Measurements from ENCODE around the gene C19orf81.

Gene C19orf81

DNA sequence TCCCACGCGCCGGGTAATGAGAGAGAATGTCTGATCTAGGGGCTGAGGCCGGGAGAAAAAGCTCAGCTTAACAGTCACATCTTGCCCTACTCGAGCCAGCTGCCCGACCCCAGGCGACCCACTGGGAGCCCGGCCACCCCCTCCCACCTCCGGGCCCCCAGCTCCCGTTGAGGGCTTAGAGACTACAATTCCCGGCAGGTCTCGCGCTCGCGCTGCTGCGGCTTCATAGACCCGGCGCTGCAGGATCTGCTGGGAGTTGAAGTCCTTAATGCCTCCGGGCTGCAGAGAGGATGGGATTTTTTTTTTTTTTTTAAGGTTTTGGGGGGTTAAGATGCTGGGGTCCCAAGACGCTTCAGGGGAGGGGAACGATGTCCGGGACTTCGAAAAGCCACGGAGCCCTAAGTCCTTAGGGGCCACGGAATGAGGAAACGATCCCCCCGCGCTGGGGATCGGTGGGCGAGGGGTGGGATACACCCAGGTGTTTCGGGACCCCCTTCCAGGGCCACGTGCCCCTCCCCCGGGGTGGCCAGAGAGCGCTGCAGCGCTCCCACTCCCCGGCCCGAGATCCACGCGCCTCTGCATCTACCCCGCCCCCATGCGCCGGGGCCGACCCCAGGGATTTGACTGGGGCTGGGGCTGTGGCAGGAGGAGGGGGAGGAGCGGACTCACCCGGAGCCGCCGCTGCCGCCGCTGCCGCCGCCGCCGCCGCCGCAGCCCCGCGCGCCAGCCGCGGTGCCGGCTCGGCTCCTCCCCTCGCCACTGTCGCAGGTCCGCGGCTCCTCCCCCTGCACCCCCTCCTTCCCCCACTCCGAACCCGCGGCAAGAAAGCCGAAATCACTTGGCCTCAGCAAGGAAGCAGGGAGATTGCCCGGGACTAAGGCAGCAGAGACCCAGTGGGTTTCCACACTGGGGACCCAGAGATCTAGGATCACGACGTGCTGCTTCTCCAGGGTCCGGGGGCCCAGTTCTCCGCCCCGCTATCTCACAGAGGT, 9.8 kb upstream of the C19orf81 start, which contains the start of gene SYT3:
Gene SYT3, minus strand, starts transcription at position 761 of the 992 bp plus-strand sequence. CDS start 2,470 bp downstream, outside the sequence.
- peaks cover 13% of the 10 kb centered on the region for H3K27me3 ChIP-seq (ENCODE audit: low read depth)
- peak within 1 kb of the TSS; percentile 46 for H3K4me3 ChIP-seq
- no peaks in the 10 kb centered on the region; the same call in 1 of the 2 replicates for H3K9me3 ChIP-seq
- no peaks in the 10 kb centered on the region for H3K4me1 ChIP-seq
- DNase-seq (ENCODE audit: low spot score in 2 of 2): peak; percentile 64 to 78
- in situ Hi-C loops (cut with MboI; ENCODE audit: low sequenced_read_pairs): no loop called here
- no peaks in the 10 kb centered on the region for H3K36me3 ChIP-seq (replicated peaks)

DNA sequence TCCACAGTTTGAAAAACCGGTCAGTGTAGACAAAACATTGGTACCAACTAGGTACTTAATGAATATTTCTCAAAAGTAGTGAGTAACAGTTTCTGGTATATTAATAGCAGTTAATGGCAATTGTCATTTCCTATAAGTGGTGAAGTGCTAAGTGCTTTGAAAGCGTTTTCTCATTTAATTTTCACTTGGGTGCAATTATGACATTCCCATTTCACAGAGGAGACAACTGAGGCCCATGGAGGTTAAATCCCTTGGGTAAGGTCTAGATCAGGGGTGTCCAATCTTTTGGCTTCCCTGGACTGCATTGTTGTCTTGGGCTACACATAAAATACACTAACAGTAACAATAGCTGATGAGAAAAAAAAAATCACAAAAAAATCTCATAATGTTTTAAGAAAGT, 8.9 kb upstream of the C19orf81 start:
- Histone ChIP-seq H3K9me3 (no peaks in the 10 kb centered on the region), H3K27me3 (ENCODE audit: low read depth) (peaks cover 15% of the 10 kb centered on the region), H3K4me3 (no peak overlapping the region), H3K36me3 (replicated peaks) (no peaks in the 10 kb centered on the region), H3K4me1 (no peaks in the 10 kb centered on the region)
- in situ Hi-C loops (cut with MboI; ENCODE audit: low sequenced_read_pairs): no loop called here
- DNase-seq (ENCODE audit: low spot score in 2 of 2): no peak

DNA sequence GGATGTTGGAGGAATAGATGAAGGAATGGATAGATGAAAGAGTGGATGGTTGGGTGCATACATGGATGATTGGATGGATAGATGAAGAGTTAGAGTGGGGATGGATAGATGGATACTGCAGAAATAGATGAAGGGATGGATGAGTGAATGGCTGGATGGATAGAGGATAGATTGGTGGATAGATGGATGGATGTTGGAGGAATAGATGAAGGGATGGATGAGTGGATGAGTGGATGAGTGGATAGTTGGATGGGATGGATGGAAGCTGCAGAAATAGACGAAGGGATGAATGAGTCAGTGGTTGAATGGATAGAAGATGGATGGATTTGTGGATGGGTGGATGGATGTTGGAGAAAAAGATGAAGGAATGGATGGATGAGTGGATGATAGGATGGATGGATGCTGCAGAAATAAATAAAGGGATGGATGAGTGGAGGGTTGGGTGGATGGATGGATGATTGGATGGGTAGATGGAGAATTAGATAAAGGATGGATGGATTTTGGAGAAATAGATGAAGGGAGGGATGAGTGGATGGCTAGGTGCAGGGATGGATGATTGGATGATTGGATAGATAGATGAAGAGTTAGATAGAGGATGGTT, 4.8 kb upstream of the C19orf81 start:
- Histone ChIP-seq H3K27me3 (ENCODE audit: low read depth) (peaks cover 11% of the 10 kb centered on the region; the same call in 1 of the 2 replicates), H3K36me3 (replicated peaks) (no peaks in the 10 kb centered on the region), H3K9me3 (no peaks in the 10 kb centered on the region), H3K4me1 (no peaks in the 10 kb centered on the region), H3K4me3 (no peak overlapping the region)
- in situ Hi-C loops (cut with MboI; ENCODE audit: low sequenced_read_pairs): no loop called here
- DNase-seq (ENCODE audit: low spot score in 2 of 2): no peak

DNA sequence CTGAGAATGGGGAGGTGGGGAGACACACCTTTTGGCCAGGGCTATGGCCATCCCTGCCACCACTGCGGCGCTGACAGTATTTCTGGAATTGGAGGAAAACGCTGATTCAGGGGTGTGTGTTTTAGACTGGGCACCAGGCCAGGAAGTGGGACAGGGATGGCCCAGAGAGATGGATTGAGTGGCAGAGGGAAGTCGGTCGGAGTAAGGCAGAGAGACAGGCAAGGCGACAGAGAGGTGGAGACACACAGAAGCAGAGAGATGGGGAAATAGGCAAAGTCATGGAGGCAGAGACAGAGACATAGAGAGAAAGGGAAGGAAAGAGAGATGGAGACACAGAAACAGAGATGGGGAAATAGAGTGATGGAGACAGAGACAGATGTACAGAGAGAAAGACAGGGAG, 4.1 kb upstream of the C19orf81 start:
- Histone ChIP-seq H3K4me3 (no peak overlapping the region), H3K36me3 (replicated peaks) (no peaks in the 10 kb centered on the region), H3K9me3 (no peaks in the 10 kb centered on the region), H3K4me1 (no peaks in the 10 kb centered on the region), H3K27me3 (ENCODE audit: low read depth) (peaks cover 11% of the 10 kb centered on the region; the same call in 1 of the 2 replicates)
- DNase-seq (ENCODE audit: low spot score in 2 of 2): no peak
- in situ Hi-C loops (cut with MboI; ENCODE audit: low sequenced_read_pairs): no loop called here

DNA sequence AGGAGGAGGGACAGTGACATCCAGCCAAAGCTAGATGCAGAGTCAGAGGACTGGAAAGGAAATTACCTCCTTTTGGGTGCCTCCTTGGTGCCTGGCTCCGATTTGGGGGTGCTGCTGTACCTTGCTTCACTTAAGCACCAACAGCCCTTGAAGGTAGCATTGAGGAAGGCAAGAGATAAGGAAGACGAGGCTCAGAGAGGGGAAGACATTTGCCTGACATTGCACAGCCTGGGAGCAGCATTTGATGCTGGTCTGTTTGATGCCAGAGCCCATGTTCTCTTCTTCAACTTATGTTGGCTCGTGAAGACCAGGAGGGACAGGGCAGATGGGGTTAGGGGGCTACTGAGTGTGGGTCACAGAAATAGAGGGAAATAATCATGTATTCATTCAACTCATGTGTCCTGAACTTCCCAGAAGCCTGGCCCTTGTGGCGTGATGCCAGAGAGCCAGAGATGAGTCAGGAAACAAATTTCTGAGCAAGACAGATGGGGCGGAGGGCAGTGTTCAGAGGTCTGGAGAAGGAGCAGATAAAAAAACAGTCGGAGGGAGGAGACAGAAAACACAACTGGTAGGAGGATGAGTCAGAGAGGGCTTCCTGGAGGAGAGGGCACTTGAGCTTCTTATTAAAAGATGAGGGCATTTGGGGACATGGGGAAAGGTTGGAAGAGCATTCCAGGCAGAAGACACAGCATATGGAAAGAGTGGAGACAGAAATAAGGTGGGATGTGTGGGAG, 3.0 kb upstream of the C19orf81 start:
- Histone ChIP-seq H3K36me3 (replicated peaks) (no peaks in the 10 kb centered on the region), H3K9me3 (no peaks in the 10 kb centered on the region), H3K4me1 (no peaks in the 10 kb centered on the region), H3K4me3 (no peak overlapping the region), H3K27me3 (ENCODE audit: low read depth) (peaks cover 11% of the 10 kb centered on the region; the same call in 1 of the 2 replicates)
- DNase-seq (ENCODE audit: low spot score in 2 of 2): no peak
- in situ Hi-C loops (cut with MboI; ENCODE audit: low sequenced_read_pairs): no loop called here

DNA sequence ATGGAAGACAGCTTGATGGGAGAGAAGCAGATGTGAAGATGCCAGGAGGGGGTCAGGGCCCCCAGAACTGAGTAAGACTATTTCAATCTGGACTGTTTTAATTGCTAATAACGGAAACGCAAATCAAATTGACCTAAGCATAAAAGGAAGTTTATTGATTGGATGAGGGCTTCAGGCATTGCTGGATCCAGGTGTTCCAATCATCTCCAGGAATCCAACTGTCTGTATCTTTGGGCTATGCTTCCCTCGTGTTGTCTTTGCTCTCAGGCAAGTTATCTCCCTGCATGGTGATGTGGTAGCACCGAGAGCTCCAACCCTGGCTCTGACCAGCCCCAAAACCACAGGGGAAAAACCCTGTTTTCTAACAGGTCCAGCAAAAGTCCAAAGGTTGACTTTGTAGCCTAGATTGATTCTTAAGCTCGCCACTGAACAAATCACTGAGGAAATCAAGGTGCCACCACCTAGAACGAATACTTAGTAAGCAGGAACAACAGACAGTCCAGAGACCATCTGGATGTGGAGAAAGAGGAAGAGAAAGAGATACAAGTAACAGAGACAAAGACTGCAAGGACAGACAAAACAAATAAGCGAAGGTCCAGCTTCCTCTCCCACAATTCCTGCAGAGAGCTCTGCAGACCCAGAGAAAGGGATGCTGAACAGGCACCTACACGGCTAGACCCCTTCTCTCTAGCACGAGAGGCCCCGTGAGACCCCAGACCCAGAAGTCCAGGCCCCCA, 1.2 kb upstream of the C19orf81 start:
- in situ Hi-C loops (cut with MboI; ENCODE audit: low sequenced_read_pairs): no loop called here
- DNase-seq (ENCODE audit: low spot score in 2 of 2): no peak

DNA sequence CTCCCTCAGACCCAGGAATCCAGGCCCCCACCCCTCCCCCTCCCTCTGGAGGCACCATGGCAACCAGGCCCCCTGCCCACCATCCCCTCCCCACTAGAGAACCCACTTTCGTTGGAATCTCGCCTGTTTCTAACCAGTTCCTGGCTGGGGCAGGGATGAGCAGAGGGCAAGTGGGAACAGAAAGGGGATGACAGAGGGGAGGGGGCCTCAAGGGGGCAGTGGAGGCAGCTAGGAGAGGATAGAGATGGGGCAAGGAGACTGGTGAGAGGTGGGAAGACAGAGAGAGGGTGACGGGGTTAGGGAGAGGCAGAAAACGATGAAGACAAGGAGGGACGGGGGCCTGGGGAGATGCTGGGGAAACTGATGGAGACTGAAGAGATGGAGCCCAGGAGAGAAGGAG, 586 bp upstream of the C19orf81 start:
- in situ Hi-C loops (cut with MboI; ENCODE audit: low sequenced_read_pairs): no loop called here
- Histone ChIP-seq H3K36me3 (replicated peaks) (no peaks in the 10 kb centered on the region), H3K4me1 (no peaks in the 10 kb centered on the region), H3K9me3 (no peaks in the 10 kb centered on the region), H3K27me3 (ENCODE audit: low read depth) (0 out of 2 replicates have a peak, but pooled peaks cover 11% of the 10 kb centered on the region), H3K4me3 (no peak overlapping the region)
- DNase-seq (ENCODE audit: low spot score in 2 of 2): no peak

More for the DNA sequence above, 1.2 kb upstream of the C19orf81 start:
- Histone ChIP-seq H3K4me1 (no peaks in the 10 kb centered on the region), H3K36me3 (replicated peaks) (no peaks in the 10 kb centered on the region), H3K4me3 (no peak overlapping the region), H3K27me3 (ENCODE audit: low read depth) (peaks cover 11% of the 10 kb centered on the region; the same call in 1 of the 2 replicates), H3K9me3 (no peaks in the 10 kb centered on the region)

DNA sequence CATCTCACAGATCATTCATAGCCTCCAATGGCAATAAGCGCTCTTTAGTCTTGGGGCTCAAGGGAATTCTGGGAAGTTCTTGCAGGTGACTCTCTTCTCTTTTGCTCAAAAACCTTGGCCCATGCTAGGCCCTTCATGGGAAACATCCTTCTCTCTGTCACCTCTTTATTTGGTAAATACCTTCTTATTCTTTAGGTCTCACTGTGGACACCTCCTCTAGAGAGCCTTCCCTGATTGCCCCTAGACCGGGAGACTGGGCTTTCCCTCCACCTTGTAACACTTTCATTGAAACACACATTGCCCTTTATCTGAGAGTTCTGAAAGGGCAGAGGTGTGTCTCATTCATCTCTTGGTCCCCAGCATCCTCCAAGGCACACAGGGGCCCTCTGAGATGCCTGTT, 1.9 kb downstream of the C19orf81 start:
- Histone ChIP-seq H3K4me1 (no peaks in the 10 kb centered on the region), H3K36me3 (replicated peaks) (no peaks in the 10 kb centered on the region), H3K27me3 (ENCODE audit: low read depth) (0 out of 2 replicates have a peak, but pooled peaks cover 3% of the 10 kb centered on the region), H3K9me3 (no peaks in the 10 kb centered on the region), H3K4me3 (no peak overlapping the region)
- DNase-seq (ENCODE audit: low spot score in 2 of 2): no peak
- in situ Hi-C loops (cut with MboI; ENCODE audit: low sequenced_read_pairs): no loop called here

DNA sequence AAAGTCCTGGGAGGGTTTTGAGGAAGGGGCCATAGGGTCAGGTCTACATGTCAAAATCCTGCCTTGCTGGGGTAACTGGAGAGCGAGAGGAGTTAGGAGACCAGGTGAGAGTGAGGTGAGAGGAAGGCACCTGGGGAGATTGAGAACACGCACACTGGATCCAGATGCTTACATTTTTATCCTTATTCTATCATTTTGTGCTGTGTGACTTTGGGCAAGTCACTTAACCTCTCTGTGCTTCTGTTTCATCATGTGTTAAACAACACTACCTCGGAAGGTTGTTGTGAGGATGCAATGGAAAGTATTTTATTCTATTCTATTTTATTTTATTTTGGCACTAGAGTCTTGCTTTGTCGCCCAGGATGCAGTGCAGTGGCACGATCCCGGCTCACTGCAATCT, 3.5 kb downstream of the C19orf81 start:
- Histone ChIP-seq H3K4me3 (no peak overlapping the region), H3K9me3 (no peaks in the 10 kb centered on the region), H3K27me3 (ENCODE audit: low read depth) (no peaks in the 10 kb centered on the region), H3K4me1 (no peaks in the 10 kb centered on the region), H3K36me3 (replicated peaks) (no peaks in the 10 kb centered on the region)
- in situ Hi-C loops (cut with MboI; ENCODE audit: low sequenced_read_pairs): no loop called here
- DNase-seq (ENCODE audit: low spot score in 2 of 2): no peak

DNA sequence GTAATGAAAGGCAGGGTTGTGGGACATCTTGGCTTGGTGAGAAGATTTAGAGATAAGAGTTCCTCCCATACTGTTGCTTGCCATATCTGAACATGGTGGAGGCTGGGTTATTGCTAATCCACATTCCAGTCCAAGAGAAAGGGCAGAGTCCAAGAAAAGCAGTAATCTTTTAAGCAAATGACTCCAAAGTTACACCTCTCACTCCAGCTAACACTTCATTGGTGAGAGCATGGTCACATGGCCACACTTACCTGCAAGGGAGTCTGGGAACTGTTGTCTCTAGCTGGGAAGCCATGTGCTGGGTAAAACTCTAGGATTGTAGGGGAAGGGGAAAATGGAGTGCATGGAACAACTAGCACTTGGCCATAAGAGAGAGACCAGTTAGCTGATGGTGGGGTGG, 5.6 kb downstream of the C19orf81 start:
- Histone ChIP-seq H3K4me3 (no peak overlapping the region), H3K27me3 (ENCODE audit: low read depth) (no peaks in the 10 kb centered on the region), H3K9me3 (no peaks in the 10 kb centered on the region), H3K36me3 (replicated peaks) (no peaks in the 10 kb centered on the region), H3K4me1 (peaks cover 4% of the 10 kb centered on the region; the same call in 1 of the 2 replicates)
- in situ Hi-C loops (cut with MboI; ENCODE audit: low sequenced_read_pairs): no loop called here
- no peak for DNase-seq (ENCODE audit: low spot score in 2 of 2)

DNA sequence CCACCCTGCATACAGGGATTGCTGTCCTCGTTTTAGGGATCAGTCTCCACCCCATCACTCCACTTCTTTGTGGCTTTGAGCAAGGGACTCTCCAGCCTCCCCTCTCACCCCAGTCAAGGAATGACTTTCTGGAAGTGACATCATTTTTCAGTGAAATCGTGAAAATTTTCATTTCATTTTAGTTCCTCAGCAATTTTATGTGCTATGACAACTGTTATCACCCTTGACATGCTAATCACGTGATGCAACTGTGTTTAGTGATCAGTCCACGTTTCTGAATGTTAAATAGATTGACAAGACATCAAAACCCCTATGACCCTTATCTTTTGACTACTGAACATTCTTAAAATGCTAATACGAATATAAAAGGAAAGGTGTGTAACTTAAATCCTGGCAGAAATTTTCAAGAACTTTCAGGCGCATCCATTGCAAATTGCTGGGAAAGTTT, 8.0 kb downstream of the C19orf81 start:
- H3K4me3 ChIP-seq: no peak overlapping the region
- peaks cover 4% of the 10 kb centered on the region; the same call in 1 of the 2 replicates for H3K4me1 ChIP-seq
- no peaks in the 10 kb centered on the region for H3K9me3 ChIP-seq
- no peaks in the 10 kb centered on the region for H3K36me3 ChIP-seq (replicated peaks)
- H3K27me3 ChIP-seq (ENCODE audit: low read depth): no peaks in the 10 kb centered on the region
- DNase-seq (ENCODE audit: low spot score in 2 of 2): no peak
- in situ Hi-C loops (cut with MboI; ENCODE audit: low sequenced_read_pairs): no loop called here

DNA sequence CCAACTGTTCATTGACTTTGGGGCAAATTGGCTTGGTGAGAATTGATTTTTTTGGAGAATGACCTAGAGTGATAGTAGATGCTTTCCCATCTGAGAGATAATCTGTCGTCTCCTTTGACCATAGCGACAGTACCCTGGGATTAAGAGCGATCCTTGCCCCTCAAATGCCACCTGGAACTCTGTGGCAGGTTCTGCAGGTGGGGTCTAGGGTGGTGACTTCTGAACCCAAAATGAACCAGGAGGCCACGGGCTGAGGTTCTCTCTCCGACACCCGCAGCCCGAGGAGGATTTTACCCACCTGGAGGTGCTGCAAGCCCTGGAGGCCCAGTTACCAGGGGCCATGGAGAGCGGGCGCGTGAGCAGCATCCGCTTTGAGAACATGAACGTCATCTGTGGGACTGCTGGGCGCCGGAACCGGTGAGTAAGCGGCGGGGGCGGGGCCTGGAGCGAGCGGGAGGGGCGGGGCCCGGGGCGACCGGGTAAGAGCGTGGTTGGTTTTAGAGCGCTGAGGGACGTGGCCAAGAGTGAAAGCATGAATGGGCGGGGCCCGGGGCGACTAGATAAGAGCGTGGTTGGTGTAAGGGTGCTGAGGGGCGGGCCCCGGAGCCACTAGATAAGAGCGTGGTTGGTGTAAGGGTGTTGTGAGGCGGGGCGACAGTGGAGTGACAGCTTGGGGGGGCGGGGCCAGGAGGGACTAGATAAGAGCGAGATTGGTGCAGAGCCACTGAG, 8.6 kb downstream of the C19orf81 start:
- H3K27me3 ChIP-seq (ENCODE audit: low read depth): no peaks in the 10 kb centered on the region
- in situ Hi-C loops (cut with MboI; ENCODE audit: low sequenced_read_pairs): no loop called here
- no peaks in the 10 kb centered on the region for H3K36me3 ChIP-seq (replicated peaks)
- DNase-seq (ENCODE audit: low spot score in 2 of 2): peak; percentile 57 to 92
- peaks cover 4% of the 10 kb centered on the region; the same call in 1 of the 2 replicates for H3K4me1 ChIP-seq
- H3K9me3 ChIP-seq: no peaks in the 10 kb centered on the region
- peak overlapping the region; percentile 16 for H3K4me3 ChIP-seq

Data from HAP-1 (cell line).